MCF 10A (cell line): ENCODE measurements around the gene ZNF316. TPM values are rescaled to one million over a fixed set of nuclear protein-coding genes. Genes with fewer than 3 reads are reported as not detected.

Experiments used
- BruUV-seq: library from RNA; stranded (reverse); fragments of 400-500 nt; replicated peaks from 2 replicates; lab custom pipeline; 2021; lab: Mats Ljungman, UMichigan
- CTCF ChIA-PET: fragments of 300-600 bp; sonication (Branson Sonifier 250); formaldehyde crosslinking; extraction: SDS; loops from one replicate; lab custom pipeline; 2021; ENCODE audit warnings: antibody characterized with exemption, inconsistent platforms; lab: Yijun Ruan, JAX
- POLR2A ChIA-PET: fragments of 300-600, 350-650 bp; sonication (Branson Sonifier 250); formaldehyde crosslinking; extraction: SDS; loops from one replicate; lab custom pipeline; 2020; ENCODE audit warnings: antibody characterized with exemption, inconsistent platforms; lab: Yijun Ruan, JAX
- DNase-seq: peaks from one replicate; pipeline ENCODE4 v3.0.0-alpha.2; 2018; ENCODE audit not compliant: unreplicated experiment
- H3K27ac Mint-ChIP-seq: one replicate; pipeline ENCODE4 v1.8.0; 2022; ENCODE audit warnings: mild to moderate bottlenecking, low read depth, mixed read lengths; ENCODE audit not compliant: unreplicated experiment
- H3K27me3 Mint-ChIP-seq: one replicate; pipeline ENCODE4 v1.8.0; 2022; ENCODE audit warnings: mixed read lengths; ENCODE audit not compliant: insufficient read depth, unreplicated experiment
- H3K36me3 Mint-ChIP-seq: one replicate; pipeline ENCODE4 v1.8.0; 2022; ENCODE audit warnings: mild to moderate bottlenecking, moderate library complexity, mixed read lengths; ENCODE audit not compliant: insufficient read depth, unreplicated experiment
- H3K4me1 Mint-ChIP-seq: one replicate; pipeline ENCODE4 v1.8.0; 2022; ENCODE audit warnings: mixed read lengths; ENCODE audit not compliant: insufficient read depth, unreplicated experiment
- H3K4me3 Mint-ChIP-seq: one replicate; pipeline ENCODE4 v1.8.0; 2022; ENCODE audit warnings: mild to moderate bottlenecking, moderate library complexity, mixed read lengths; ENCODE audit not compliant: unreplicated experiment
- H3K9me3 Mint-ChIP-seq: one replicate; pipeline ENCODE4 v1.8.0; 2022; ENCODE audit warnings: mixed read lengths; ENCODE audit not compliant: unreplicated experiment
- intact Hi-C: fragments of 100-400 bp; cut with micrococcal nuclease; formaldehyde crosslinking; loops from 2 replicates; pipeline ENCODE4 v1.14.1; 2022
- total RNA-seq: library from RNA; stranded (reverse); gene quantifications from 2 replicates; pipeline ENCODE4 v1.2.3, GENCODE V29; 2022
- TF ChIP-seq, protein P1 (sequence below): fragments of 200-600 bp; IDR thresholded peaks from one replicate; pipeline ENCODE4 v1.8.0; 2022; ENCODE audit warnings: antibody characterized with exemption, mild to moderate bottlenecking; ENCODE audit not compliant: unreplicated experiment

Gene ZNF316
- total RNA-seq, 1 experiment from 2014 or later, result 27.1 TPM

DNA sequence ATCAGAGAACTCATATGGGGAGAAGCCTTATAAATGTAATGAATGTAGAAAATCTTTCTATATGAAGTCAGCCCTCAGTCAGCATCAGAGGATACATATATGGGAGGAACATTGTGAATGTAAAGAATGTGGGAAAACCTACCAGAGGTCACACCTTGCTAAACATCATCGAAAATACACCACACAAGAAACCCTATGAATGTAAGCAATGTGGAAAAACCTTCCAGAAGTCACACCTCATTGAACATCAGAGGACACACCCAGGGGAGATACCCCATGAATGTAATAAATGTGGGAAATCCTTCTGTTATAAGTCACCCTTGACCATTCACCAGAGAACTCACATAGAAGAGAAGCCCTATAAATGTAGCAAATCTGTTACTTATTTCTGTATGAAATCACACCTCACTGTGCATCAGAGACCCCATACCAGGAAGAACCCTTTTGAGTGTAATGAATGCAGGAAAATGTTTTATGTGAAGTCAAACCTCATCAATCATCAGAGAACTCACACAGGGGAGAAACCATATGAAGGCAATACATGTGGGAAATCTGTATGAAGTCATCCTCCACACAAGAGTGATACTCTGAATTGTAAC, 38.8 kb downstream of the ZNF316 start:
- ChIA-PET POLR2A (no interaction called here), CTCF (no interaction called here)
- Mint-ChIP-seq H3K9me3 (peaks cover 34% of the 10 kb centered on the region), H3K27me3 (no peaks in the 10 kb centered on the region), H3K36me3 (peaks cover 7% of the 10 kb centered on the region), H3K27ac (no peak overlapping the region), H3K4me3 (no peak overlapping the region), H3K4me1 (no peaks in the 10 kb centered on the region)
- DNase-seq, result no peak
- intact Hi-C loops, result no loop called here
- BruUV-seq, result no TSS peak
- TF ChIP-seq, protein P1, sequence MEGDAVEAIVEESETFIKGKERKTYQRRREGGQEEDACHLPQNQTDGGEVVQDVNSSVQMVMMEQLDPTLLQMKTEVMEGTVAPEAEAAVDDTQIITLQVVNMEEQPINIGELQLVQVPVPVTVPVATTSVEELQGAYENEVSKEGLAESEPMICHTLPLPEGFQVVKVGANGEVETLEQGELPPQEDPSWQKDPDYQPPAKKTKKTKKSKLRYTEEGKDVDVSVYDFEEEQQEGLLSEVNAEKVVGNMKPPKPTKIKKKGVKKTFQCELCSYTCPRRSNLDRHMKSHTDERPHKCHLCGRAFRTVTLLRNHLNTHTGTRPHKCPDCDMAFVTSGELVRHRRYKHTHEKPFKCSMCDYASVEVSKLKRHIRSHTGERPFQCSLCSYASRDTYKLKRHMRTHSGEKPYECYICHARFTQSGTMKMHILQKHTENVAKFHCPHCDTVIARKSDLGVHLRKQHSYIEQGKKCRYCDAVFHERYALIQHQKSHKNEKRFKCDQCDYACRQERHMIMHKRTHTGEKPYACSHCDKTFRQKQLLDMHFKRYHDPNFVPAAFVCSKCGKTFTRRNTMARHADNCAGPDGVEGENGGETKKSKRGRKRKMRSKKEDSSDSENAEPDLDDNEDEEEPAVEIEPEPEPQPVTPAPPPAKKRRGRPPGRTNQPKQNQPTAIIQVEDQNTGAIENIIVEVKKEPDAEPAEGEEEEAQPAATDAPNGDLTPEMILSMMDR, result no peak

DNA sequence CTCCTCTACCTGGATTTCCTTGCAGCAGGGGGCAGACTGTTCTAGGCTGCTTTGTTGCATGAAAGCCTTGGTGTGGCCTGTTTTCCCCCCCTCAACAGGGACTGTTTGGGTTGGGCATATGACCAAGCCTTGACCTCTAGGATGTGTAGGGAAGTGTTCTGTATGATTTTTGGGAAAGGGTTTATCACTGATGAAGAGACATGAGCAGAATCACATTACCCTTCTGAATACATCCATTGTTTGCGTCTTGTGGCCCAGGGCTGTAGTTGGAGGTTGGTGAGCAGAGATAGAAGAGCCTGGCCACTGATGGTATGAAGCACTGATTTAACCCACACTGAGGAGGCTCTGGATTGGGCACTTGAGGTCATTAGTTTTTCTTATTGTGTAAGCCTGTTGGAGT, 43.0 kb downstream of the ZNF316 start:
- peaks cover 14% of the 10 kb centered on the region for H3K9me3 Mint-ChIP-seq
- POLR2A ChIA-PET, result interaction anchor here (0.8 kb wide), 1 partner anchor 15 kb away, joined by 3 read pairs; no protein-coding TSS in a partner anchor
- H3K4me3 Mint-ChIP-seq, result no peak overlapping the region
- no TSS peak for BruUV-seq
- H3K4me1 Mint-ChIP-seq, result no peaks in the 10 kb centered on the region
- no peaks in the 10 kb centered on the region for H3K27me3 Mint-ChIP-seq
- CTCF ChIA-PET, result interaction anchor here (0.8 kb wide), 1 partner anchor 339 kb away, joined by 3 read pairs; no protein-coding TSS in a partner anchor
- no peak for DNase-seq
- no peak overlapping the region for H3K27ac Mint-ChIP-seq
- intact Hi-C loops, result no loop called here
- H3K36me3 Mint-ChIP-seq, result no peaks in the 10 kb centered on the region
- TF ChIP-seq, protein P1, result no peak

DNA sequence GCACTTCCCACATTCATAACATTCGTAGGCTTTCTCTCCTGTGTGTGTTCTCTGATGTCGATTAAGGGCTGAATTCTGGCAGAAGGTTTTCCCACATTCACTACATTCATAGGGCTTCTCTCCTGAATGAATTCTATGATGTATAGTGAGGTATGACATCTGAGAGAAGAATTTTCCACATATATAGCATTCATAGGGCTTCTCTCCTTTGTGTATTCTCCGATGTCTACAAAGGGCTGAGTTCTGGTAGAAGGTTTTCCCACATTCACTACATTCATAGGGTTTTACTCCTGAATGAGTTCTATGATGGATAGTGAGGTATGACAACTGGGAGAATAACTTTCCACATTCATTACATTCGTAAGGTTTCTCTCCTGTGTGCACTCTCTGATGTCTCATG, 54.0 kb downstream of the ZNF316 start:
- ChIA-PET CTCF (no interaction called here), POLR2A (no interaction called here)
- H3K36me3 Mint-ChIP-seq, result no peaks in the 10 kb centered on the region
- H3K4me3 Mint-ChIP-seq, result no peak overlapping the region
- DNase-seq, result no peak
- no peak overlapping the region for H3K27ac Mint-ChIP-seq
- intact Hi-C loops, result no loop called here
- H3K9me3 Mint-ChIP-seq, result peaks cover 23% of the 10 kb centered on the region
- no peaks in the 10 kb centered on the region for H3K27me3 Mint-ChIP-seq
- TF ChIP-seq, protein P1, result no peak
- BruUV-seq, result no TSS peak
- H3K4me1 Mint-ChIP-seq, result no peaks in the 10 kb centered on the region

DNA sequence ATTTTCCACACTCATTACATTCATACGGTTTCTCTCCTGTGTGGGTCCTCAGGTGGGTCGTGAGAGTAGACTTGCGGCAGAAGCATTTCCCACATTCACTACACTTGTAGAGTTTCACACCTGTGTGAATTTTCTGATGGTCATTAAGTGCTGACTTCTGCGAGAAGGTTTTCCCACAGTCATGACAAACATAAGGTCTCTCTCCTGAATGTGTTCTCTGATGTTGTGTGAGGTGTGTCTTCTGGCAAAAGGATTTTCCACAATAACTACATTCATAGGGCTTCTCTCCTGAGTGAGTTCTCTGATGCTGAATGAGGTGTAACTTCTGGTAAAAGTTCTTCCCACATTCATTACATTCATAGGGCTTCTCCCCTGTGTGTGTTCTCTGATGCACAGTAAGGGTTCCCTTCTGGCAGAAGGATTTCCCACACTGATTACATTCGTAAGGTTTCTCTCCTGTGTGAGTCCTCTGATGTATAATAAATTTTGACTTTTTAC, 54.5 kb downstream of the ZNF316 start:
- H3K9me3 Mint-ChIP-seq, result peaks cover 18% of the 10 kb centered on the region
- DNase-seq, result no peak

More for the DNA sequence above, 54.5 kb downstream of the ZNF316 start:
- no peaks in the 10 kb centered on the region for H3K4me1 Mint-ChIP-seq
- H3K4me3 Mint-ChIP-seq, result no peak overlapping the region
- TF ChIP-seq, protein P1, result no peak
- ChIA-PET POLR2A (interaction anchor here (0.8 kb wide), 1 partner anchor 9 kb away, joined by 3 read pairs; no protein-coding TSS in a partner anchor), CTCF (no interaction called here)
- no peak overlapping the region for H3K27ac Mint-ChIP-seq
- no peaks in the 10 kb centered on the region for H3K27me3 Mint-ChIP-seq
- BruUV-seq, result no TSS peak
- H3K36me3 Mint-ChIP-seq, result no peaks in the 10 kb centered on the region
- intact Hi-C loops, result no loop called here
